Measurements from ENCODE around the gene GNL3L.

DNA sequence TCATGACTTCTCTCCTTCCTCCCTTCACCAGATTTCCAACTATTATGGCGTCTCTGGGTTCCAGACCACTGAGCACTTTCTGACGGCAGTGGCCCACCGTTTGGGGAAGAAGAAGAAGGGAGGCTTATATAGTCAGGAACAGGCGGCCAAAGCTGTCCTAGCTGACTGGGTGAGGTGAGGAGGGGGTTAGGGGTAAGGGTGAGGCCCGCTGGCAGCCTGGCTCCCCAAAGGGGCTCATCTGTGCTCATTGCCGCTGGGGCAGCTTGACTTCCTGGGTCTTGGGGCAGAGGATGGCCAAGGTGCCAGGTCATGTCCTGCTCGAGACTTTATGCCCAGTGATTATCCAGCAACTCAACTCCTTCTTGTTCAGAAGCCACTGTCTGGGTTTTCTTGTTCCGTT is 21.8 kb downstream of the GNL3L start:
- TF ChIP-seq GATA2 (IDR thresholded peaks at IDR 0.05; ENCODE audit: low read depth, low read length) (no peak), GATA3 (IDR thresholded peaks at IDR 0.05; ENCODE audit: low read depth, low read length) (no peak)

Data from SH-SY5Y (cell line).